PC-9 (cell line): ENCODE results near the gene RYR1. TPM values are rescaled to one million over a fixed set of nuclear protein-coding genes. Genes with fewer than 3 reads are reported as not detected.

ENCODE experiments used
- BruUV-seq: library from RNA; stranded (reverse); fragments of 400-500 nt; replicated peaks from 2 replicates; lab custom pipeline; 2021; lab: Mats Ljungman, UMichigan
- CTCF ChIA-PET: fragments of 300-600 bp; sonication (Branson Sonifier 250); formaldehyde crosslinking; loops from one replicate; lab custom pipeline; 2022; ENCODE audit warnings: antibody characterized with exemption; lab: Charles Lee
- POLR2A ChIA-PET: fragments of 300-600 bp; sonication (Branson Sonifier 250); formaldehyde crosslinking; loops from one replicate; lab custom pipeline; 2022; ENCODE audit warnings: antibody characterized with exemption; ENCODE audit not compliant: unreplicated experiment; lab: Charles Lee
- DNase-seq, 2 experiments: peaks; one replicate each; pipeline versions ENCODE4 v3.0.0 to v3.0.0-alpha.2; 2015 to 2022; ENCODE audit warnings: mixed read lengths in 1 of 2
- H2AFZ ChIP-seq: fragments of 200-600 bp; sonication (generic); 2 replicates; pipeline ENCODE4 v1.8.1; 2017; ENCODE audit warnings: antibody characterized with exemption
- H3F3A ChIP-seq: fragments of 200-600 bp; sonication (generic); 2 replicates; pipeline ENCODE4 v1.8.1; 2017; ENCODE audit warnings: antibody characterized with exemption, mild to moderate bottlenecking, low read depth; ENCODE audit not compliant: insufficient read depth
- H3K27ac ChIP-seq: fragments of 200-600 bp; sonication (generic); 2 replicates; pipeline ENCODE4 v1.6.1; 2016; ENCODE audit warnings: mixed run types
- H3K27me3 ChIP-seq: fragments of 200-600 bp; sonication (generic); 2 replicates; pipeline ENCODE4 v1.6.1; 2016; ENCODE audit warnings: low read depth, mixed run types; ENCODE audit not compliant: insufficient read depth
- H3K36me3 ChIP-seq: fragments of 200-600 bp; sonication (generic); 2 replicates; pipeline ENCODE4 v1.6.1; 2016; ENCODE audit warnings: low read depth, mixed run types
- H3K4me1 ChIP-seq: fragments of 200-600 bp; sonication (generic); replicated peaks from 2 replicates; pipeline ENCODE4 v1.6.1; 2016; ENCODE audit warnings: mixed run types; ENCODE audit not compliant: insufficient read depth
- H3K4me2 ChIP-seq: fragments of 200-600 bp; sonication (generic); 2 replicates; pipeline ENCODE4 v1.6.1; 2017; ENCODE audit warnings: mixed run types
- H3K4me3 ChIP-seq: fragments of 200-600 bp; sonication (generic); 2 replicates; pipeline ENCODE4 v1.6.1; 2016; ENCODE audit warnings: mixed run types
- H3K79me2 ChIP-seq: fragments of 200-600 bp; sonication (generic); 2 replicates; pipeline ENCODE4 v1.6.1; 2017; ENCODE audit warnings: low read depth, mixed run types
- H3K9me2 ChIP-seq: fragments of 200-600 bp; sonication (generic); 2 replicates; pipeline ENCODE4 v1.8.1; 2017; ENCODE audit warnings: mild to moderate bottlenecking; ENCODE audit not compliant: insufficient read depth
- H3K9me3 ChIP-seq: fragments of 200-600 bp; sonication (generic); 2 replicates; pipeline ENCODE4 v1.8.1; 2016; ENCODE audit warnings: low read depth; ENCODE audit not compliant: insufficient read depth
- H4K20me1 ChIP-seq: fragments of 200-600 bp; sonication (generic); 2 replicates; pipeline ENCODE4 v1.8.1; 2017; ENCODE audit not compliant: insufficient read depth
- CTCF ChIP-seq: fragments of 200-600 bp; sonication (generic); conservative IDR thresholded peaks from 2 replicates; pipeline ENCODE4 v1.6.1; 2017; ENCODE audit warnings: mixed run types, antibody characterized with exemption, mild to moderate bottlenecking, moderate library complexity
- EZH2 ChIP-seq: fragments of 200-600 bp; sonication (generic); IDR thresholded peaks from 2 replicates; pipeline ENCODE4 v1.8.0; 2017; ENCODE audit warnings: antibody characterized with exemption, low read depth
- intact Hi-C: fragments of 100-400 bp; cut with micrococcal nuclease; formaldehyde crosslinking; loops from one replicate; pipeline ENCODE4 v1.10.0; 2022; ENCODE audit not compliant: unreplicated experiment
- total RNA-seq: library from RNA; stranded (reverse); gene quantifications from 2 replicates; pipeline ENCODE4 v1.2.3, GENCODE V29; 2021

The RYR1 gene
- total RNA-seq, 1 experiment from 2014 or later = 1.0 TPM

GRCh38 chr19:38394488-38394887 is 39.0 kb upstream of the RYR1 start:
- intact Hi-C loops = no loop called here
- no peak for DNase-seq
- Histone ChIP-seq H3K9me3 (no peaks in the 10 kb centered on the region), H3K36me3 (no peaks in the 10 kb centered on the region), H3K79me2 (no peaks in the 10 kb centered on the region), H3K27ac (no peak overlapping the region), H3K4me1 (peaks cover under 1% of the 10 kb centered on the region; the same call in 1 of the 2 replicates), H3K9me2 (no peaks in the 10 kb centered on the region), H3K4me2 (no peak overlapping the region), H4K20me1 (no peaks in the 10 kb centered on the region), H2AFZ (no peak overlapping the region), H3F3A (peaks cover 12% of the 10 kb centered on the region; the same call in 1 of the 2 replicates), H3K4me3 (no peak overlapping the region), H3K27me3 (no peaks in the 10 kb centered on the region)
- ChIA-PET POLR2A (interaction anchor here (0.6 kb wide), 1 partner anchor 8 kb away, joined by 11 read pairs; the partner anchor contains the start of gene FAM98C), CTCF (no interaction called here)
- no peak for TF ChIP-seq CTCF
- TF ChIP-seq EZH2 = no peak
- BruUV-seq = no TSS peak

- intact Hi-C loops = no loop called here
- no peak overlapping the region for H3K27ac ChIP-seq
- no peak for DNase-seq
- no peaks in the 10 kb centered on the region for H3K79me2 ChIP-seq
- no TSS peak for BruUV-seq
- no peaks in the 10 kb centered on the region for H3K9me2 ChIP-seq
- ChIA-PET CTCF (no interaction called here), POLR2A (no interaction called here)
- H4K20me1 ChIP-seq = no peaks in the 10 kb centered on the region
- H3K27me3 ChIP-seq = no peaks in the 10 kb centered on the region
- H3F3A ChIP-seq = peaks cover 11% of the 10 kb centered on the region; the same call in 1 of the 2 replicates
- no peak overlapping the region for H2AFZ ChIP-seq
- H3K9me3 ChIP-seq = no peaks in the 10 kb centered on the region
- no peaks in the 10 kb centered on the region for H3K36me3 ChIP-seq
- no peak overlapping the region for H3K4me2 ChIP-seq
- TF ChIP-seq EZH2 (no peak), CTCF (no peak)
- H3K4me3 ChIP-seq = no peak overlapping the region
- no peaks in the 10 kb centered on the region for H3K4me1 ChIP-seq
These were observed 37.9 kb upstream of the RYR1 start for GRCh38 chr19:38395381-38396114.

- no peaks in the 10 kb centered on the region for H3K9me2 ChIP-seq
- no peak for DNase-seq
- no peaks in the 10 kb centered on the region for H3K27me3 ChIP-seq
- ChIA-PET CTCF (no interaction called here), POLR2A (interaction anchor here (0.6 kb wide), 1 partner anchor 149 kb away, joined by 11 read pairs; no protein-coding TSS in a partner anchor)
- no peaks in the 10 kb centered on the region for H4K20me1 ChIP-seq
- BruUV-seq = no TSS peak
- TF ChIP-seq EZH2 (no peak), CTCF (no peak)
- no peak overlapping the region for H3K27ac ChIP-seq
- H3K4me1 ChIP-seq = peaks cover 8% of the 10 kb centered on the region; the same call in 1 of the 2 replicates
- no peaks in the 10 kb centered on the region for H3F3A ChIP-seq
- H3K4me3 ChIP-seq = no peak overlapping the region
- no peak overlapping the region for H3K4me2 ChIP-seq
- no peaks in the 10 kb centered on the region for H3K9me3 ChIP-seq
- no peak overlapping the region for H2AFZ ChIP-seq
- intact Hi-C loops = no loop called here
- no peaks in the 10 kb centered on the region for H3K36me3 ChIP-seq
- H3K79me2 ChIP-seq = 0 out of 2 replicates have a peak, but pooled peaks cover 2% of the 10 kb centered on the region
These were observed 34.4 kb upstream of the RYR1 start for GRCh38 chr19:38399081-38399480.
